Mesothelial cell of epicardium (in vitro differentiated cells): ENCODE measurements around the gene CTNNA2. TPM values are rescaled to one million over a fixed set of nuclear protein-coding genes. Genes with fewer than 3 reads are reported as not detected.

Experiments used
- DNase-seq, 2 experiments: peaks; one replicate each; pipeline ENCODE4 v3.0.0; 2021; ENCODE audit warnings: low spot score in 2 of 2; ENCODE audit not compliant: unreplicated experiment in 2 of 2
- H3K27ac Mint-ChIP-seq: 2 replicates; pipeline ENCODE4 v1.8.0; 2021; ENCODE audit warnings: mixed read lengths
- H3K27me3 Mint-ChIP-seq: 2 replicates; pipeline ENCODE4 v1.8.0; 2021; ENCODE audit warnings: low read depth, mixed read lengths
- H3K36me3 Mint-ChIP-seq: 2 replicates; pipeline ENCODE4 v1.8.0; 2021; ENCODE audit warnings: mixed read lengths
- H3K4me1 Mint-ChIP-seq: 2 replicates; pipeline ENCODE4 v1.8.0; 2021; ENCODE audit warnings: mixed read lengths
- H3K4me3 Mint-ChIP-seq: 2 replicates; pipeline ENCODE4 v1.8.0; 2021; ENCODE audit warnings: mild to moderate bottlenecking, moderate library complexity, mixed read lengths
- H3K9me3 Mint-ChIP-seq: 2 replicates; pipeline ENCODE4 v1.8.0; 2021; ENCODE audit warnings: mixed read lengths
- CTCF ChIP-seq: fragments of 200-600 bp; sonication (generic); IDR thresholded peaks from one replicate; pipeline ENCODE4 v1.5.0; 2021; ENCODE audit warnings: antibody characterized with exemption; ENCODE audit not compliant: unreplicated experiment
- total RNA-seq: library from RNA; stranded (reverse); gene quantifications from 3 replicates; pipeline ENCODE4 v1.2.1, GENCODE V29; 2021

The CTNNA2 gene
- total RNA-seq, 1 donor from 2014 or later = 4.9 TPM

- no peak for DNase-seq
- no peak overlapping the region for H3K27ac Mint-ChIP-seq
- no peak for TF ChIP-seq CTCF
- peaks cover 4% of the 10 kb centered on the region for H3K27me3 Mint-ChIP-seq
- H3K9me3 Mint-ChIP-seq = no peaks in the 10 kb centered on the region
- H3K36me3 Mint-ChIP-seq = no peaks in the 10 kb centered on the region
- peaks cover 22% of the 10 kb centered on the region for H3K4me1 Mint-ChIP-seq
- no peak overlapping the region for H3K4me3 Mint-ChIP-seq
Measured at GRCh38 chr2:79899196-79899595, 386.3 kb downstream of the CTNNA2 start.

GRCh38 chr2:79901161-79901560 is 388.3 kb downstream of the CTNNA2 start:
- Mint-ChIP-seq H3K27me3 (no peaks in the 10 kb centered on the region), H3K9me3 (no peaks in the 10 kb centered on the region), H3K36me3 (no peaks in the 10 kb centered on the region), H3K4me1 (peaks cover 40% of the 10 kb centered on the region), H3K27ac (no peak overlapping the region), H3K4me3 (no peak overlapping the region)
- TF ChIP-seq CTCF = no peak
- no peak for DNase-seq

- no peaks in the 10 kb centered on the region for H3K9me3 Mint-ChIP-seq
- H3K27ac Mint-ChIP-seq = no peak overlapping the region
- no peaks in the 10 kb centered on the region for H3K27me3 Mint-ChIP-seq
- peaks cover 49% of the 10 kb centered on the region for H3K4me1 Mint-ChIP-seq
- DNase-seq = no peak
- H3K4me3 Mint-ChIP-seq = no peak overlapping the region
- no peak for TF ChIP-seq CTCF
- H3K36me3 Mint-ChIP-seq = no peaks in the 10 kb centered on the region
Measured at GRCh38 chr2:79903222-79904000, 390.6 kb downstream of the CTNNA2 start.

GRCh38 chr2:79906139-79906890 is 393.5 kb downstream of the CTNNA2 start:
- Mint-ChIP-seq H3K9me3 (no peaks in the 10 kb centered on the region), H3K4me1 (peaks cover 53% of the 10 kb centered on the region), H3K27ac (peak overlapping the region; percentile 50), H3K36me3 (no peaks in the 10 kb centered on the region), H3K4me3 (no peak overlapping the region), H3K27me3 (peaks cover 3% of the 10 kb centered on the region)
- DNase-seq = no peak
- no peak for TF ChIP-seq CTCF

GRCh38 chr2:79909521-79909920 is 396.7 kb downstream of the CTNNA2 start:
- H3K36me3 Mint-ChIP-seq = no peaks in the 10 kb centered on the region
- no peak for TF ChIP-seq CTCF

More at GRCh38 chr2:79909521-79909920, 396.7 kb downstream of the CTNNA2 start:
- H3K9me3 Mint-ChIP-seq = peaks cover 3% of the 10 kb centered on the region
- H3K27me3 Mint-ChIP-seq = peaks cover 3% of the 10 kb centered on the region
- H3K4me3 Mint-ChIP-seq = no peak overlapping the region
- DNase-seq = no peak
- no peak overlapping the region for H3K27ac Mint-ChIP-seq
- peaks cover 34% of the 10 kb centered on the region for H3K4me1 Mint-ChIP-seq
